ENCODE data around the gene GBA2. TPM values are rescaled to one million over a fixed set of nuclear protein-coding genes. Genes with fewer than 3 reads are reported as not detected.

GBA2 gene
- total RNA-seq, 1 donor from 2014 or later, result 95.9 TPM

DNA sequence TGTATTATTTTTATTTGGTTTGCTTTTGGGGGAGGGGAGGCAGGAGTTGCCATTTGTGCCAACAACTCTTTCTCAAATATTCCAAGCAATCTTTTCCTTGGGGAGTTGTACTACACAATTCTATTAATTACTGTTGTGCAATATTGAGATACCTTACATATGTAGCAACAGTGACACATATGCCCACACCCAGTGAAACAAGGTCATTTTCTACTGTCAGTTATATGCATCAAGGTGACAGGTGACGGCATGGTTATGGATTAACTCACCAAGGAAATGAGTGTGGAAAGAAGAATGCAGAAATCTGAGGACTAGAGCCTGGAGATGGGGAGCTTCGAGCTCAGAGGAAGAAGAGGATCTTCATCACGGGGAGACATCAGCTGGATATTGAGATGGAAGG, 22.9 kb upstream of the GBA2 start:
- no peaks in the 10 kb centered on the region for H3K36me3 Mint-ChIP-seq (ENCODE audit: low read depth)
- H3K27ac Mint-ChIP-seq (ENCODE audit: unreplicated experiment), result no peak overlapping the region
- no peaks in the 10 kb centered on the region for H3K9me3 Mint-ChIP-seq
- no peaks in the 10 kb centered on the region for H3K27me3 Mint-ChIP-seq (ENCODE audit: low read depth)
- H3K4me3 Mint-ChIP-seq, result no peak overlapping the region
- H3K4me1 Mint-ChIP-seq, result peaks cover 15% of the 10 kb centered on the region
- TF ChIP-seq, protein P1, sequence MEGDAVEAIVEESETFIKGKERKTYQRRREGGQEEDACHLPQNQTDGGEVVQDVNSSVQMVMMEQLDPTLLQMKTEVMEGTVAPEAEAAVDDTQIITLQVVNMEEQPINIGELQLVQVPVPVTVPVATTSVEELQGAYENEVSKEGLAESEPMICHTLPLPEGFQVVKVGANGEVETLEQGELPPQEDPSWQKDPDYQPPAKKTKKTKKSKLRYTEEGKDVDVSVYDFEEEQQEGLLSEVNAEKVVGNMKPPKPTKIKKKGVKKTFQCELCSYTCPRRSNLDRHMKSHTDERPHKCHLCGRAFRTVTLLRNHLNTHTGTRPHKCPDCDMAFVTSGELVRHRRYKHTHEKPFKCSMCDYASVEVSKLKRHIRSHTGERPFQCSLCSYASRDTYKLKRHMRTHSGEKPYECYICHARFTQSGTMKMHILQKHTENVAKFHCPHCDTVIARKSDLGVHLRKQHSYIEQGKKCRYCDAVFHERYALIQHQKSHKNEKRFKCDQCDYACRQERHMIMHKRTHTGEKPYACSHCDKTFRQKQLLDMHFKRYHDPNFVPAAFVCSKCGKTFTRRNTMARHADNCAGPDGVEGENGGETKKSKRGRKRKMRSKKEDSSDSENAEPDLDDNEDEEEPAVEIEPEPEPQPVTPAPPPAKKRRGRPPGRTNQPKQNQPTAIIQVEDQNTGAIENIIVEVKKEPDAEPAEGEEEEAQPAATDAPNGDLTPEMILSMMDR (conservative IDR thresholded peaks at IDR 0.05), result no peak
- no peak for DNase-seq (ENCODE audit: low read depth, low spot score)

DNA sequence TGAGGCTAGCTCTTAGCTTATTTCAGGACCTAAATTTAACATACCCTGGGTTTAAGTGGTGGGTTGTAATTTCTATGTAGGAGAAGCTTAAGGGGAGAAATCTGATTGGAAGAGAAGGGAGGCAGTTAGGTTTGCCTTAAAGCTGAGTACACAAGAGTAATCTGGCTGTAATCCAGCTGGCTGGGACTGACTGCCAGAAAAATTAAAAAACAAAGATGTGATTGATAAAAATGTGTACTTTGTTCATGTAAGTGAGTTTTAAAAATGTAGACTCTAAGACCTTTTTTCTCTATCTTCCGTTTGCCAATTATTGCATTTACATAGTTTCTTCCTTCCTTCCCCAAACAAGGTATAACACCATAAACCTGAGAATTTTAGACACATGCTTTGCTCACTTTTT, 22.5 kb upstream of the GBA2 start:
- no peak overlapping the region for H3K27ac Mint-ChIP-seq (ENCODE audit: unreplicated experiment)
- H3K27me3 Mint-ChIP-seq (ENCODE audit: low read depth), result no peaks in the 10 kb centered on the region
- no peak overlapping the region for H3K4me3 Mint-ChIP-seq
- DNase-seq (ENCODE audit: low read depth, low spot score), result no peak
- H3K36me3 Mint-ChIP-seq (ENCODE audit: low read depth), result no peaks in the 10 kb centered on the region
- H3K9me3 Mint-ChIP-seq, result no peaks in the 10 kb centered on the region
- TF ChIP-seq, protein P1 (conservative IDR thresholded peaks at IDR 0.05), result no peak
- peaks cover 15% of the 10 kb centered on the region for H3K4me1 Mint-ChIP-seq

DNA sequence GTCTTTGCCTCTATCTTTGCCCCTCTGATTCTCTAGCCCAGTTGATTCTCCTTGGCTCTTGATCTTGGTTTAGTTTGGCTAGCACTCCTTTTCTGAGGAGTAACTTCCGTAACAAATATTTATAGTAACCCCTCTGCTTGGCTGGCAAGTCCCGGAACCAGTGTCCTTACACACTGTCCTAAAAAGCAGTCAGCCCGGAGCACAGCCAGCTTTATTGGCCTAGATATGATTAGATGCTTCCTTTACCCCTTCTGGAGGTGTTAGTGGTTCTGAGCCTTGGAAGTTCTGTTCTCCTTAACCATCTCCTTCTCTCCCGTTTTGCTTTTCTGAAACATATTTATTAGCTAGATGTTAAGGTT, 22.0 kb upstream of the GBA2 start:
- no peak overlapping the region for H3K4me3 Mint-ChIP-seq
- H3K36me3 Mint-ChIP-seq (ENCODE audit: low read depth), result no peaks in the 10 kb centered on the region
- peaks cover 13% of the 10 kb centered on the region for H3K4me1 Mint-ChIP-seq
- no peak for DNase-seq (ENCODE audit: low read depth, low spot score)
- H3K9me3 Mint-ChIP-seq, result no peaks in the 10 kb centered on the region
- no peaks in the 10 kb centered on the region for H3K27me3 Mint-ChIP-seq (ENCODE audit: low read depth)
- H3K27ac Mint-ChIP-seq (ENCODE audit: unreplicated experiment), result no peak overlapping the region
- TF ChIP-seq, protein P1 (conservative IDR thresholded peaks at IDR 0.05), result no peak

DNA sequence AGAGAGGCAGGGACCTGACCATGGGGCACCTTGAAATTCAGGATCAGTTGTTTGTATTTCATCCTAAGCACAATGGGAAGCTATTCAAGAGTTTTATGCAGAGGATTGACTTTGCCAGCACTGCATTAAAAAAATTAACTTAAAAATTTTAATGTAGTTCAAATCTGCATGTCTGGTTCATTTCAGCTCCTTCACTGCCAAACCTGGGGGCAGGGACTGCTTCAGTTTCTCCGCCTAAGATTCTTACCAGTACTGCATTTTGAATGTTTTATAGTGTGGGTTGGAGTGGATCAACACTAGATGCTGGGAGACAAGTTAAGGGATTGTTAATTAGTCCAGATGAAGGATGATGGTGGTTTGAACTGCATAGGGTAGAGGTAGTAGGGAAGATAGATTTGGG, 20.7 kb upstream of the GBA2 start:
- Mint-ChIP-seq H3K4me1 (no peaks in the 10 kb centered on the region), H3K27me3 (ENCODE audit: low read depth) (no peaks in the 10 kb centered on the region), H3K36me3 (ENCODE audit: low read depth) (no peaks in the 10 kb centered on the region), H3K4me3 (no peak overlapping the region), H3K9me3 (no peaks in the 10 kb centered on the region), H3K27ac (ENCODE audit: unreplicated experiment) (no peak overlapping the region)
- TF ChIP-seq, protein P1 (conservative IDR thresholded peaks at IDR 0.05), result no peak
- DNase-seq (ENCODE audit: low read depth, low spot score), result no peak

GRCh38 chr9:35767458-35767857, 18.4 kb upstream of the GBA2 start:
- H3K4me1 Mint-ChIP-seq, result no peaks in the 10 kb centered on the region
- H3K27ac Mint-ChIP-seq (ENCODE audit: unreplicated experiment), result no peak overlapping the region
- H3K27me3 Mint-ChIP-seq (ENCODE audit: low read depth), result no peaks in the 10 kb centered on the region
- no peak for DNase-seq (ENCODE audit: low read depth, low spot score)
- no peak overlapping the region for H3K4me3 Mint-ChIP-seq
- no peaks in the 10 kb centered on the region for H3K36me3 Mint-ChIP-seq (ENCODE audit: low read depth)
- TF ChIP-seq, protein P1 (conservative IDR thresholded peaks at IDR 0.05), result no peak
- H3K9me3 Mint-ChIP-seq, result no peaks in the 10 kb centered on the region

GRCh38 chr9:35766997-35767396, 18.0 kb upstream of the GBA2 start:
- DNase-seq (ENCODE audit: low read depth, low spot score), result no peak
- Mint-ChIP-seq H3K4me1 (no peaks in the 10 kb centered on the region), H3K27ac (ENCODE audit: unreplicated experiment) (no peak overlapping the region), H3K9me3 (no peaks in the 10 kb centered on the region), H3K36me3 (ENCODE audit: low read depth) (no peaks in the 10 kb centered on the region), H3K27me3 (ENCODE audit: low read depth) (no peaks in the 10 kb centered on the region), H3K4me3 (no peak overlapping the region)
- TF ChIP-seq, protein P1 (conservative IDR thresholded peaks at IDR 0.05), result no peak
